ENCODE results near the gene CAPZA2. TPM values are rescaled to one million over a fixed set of nuclear protein-coding genes. Genes with fewer than 3 reads are reported as not detected.

The CAPZA2 gene
- total and polyA plus RNA-seq, 2 experiments from 2014 or later, result 49.1 to 106 TPM

DNA sequence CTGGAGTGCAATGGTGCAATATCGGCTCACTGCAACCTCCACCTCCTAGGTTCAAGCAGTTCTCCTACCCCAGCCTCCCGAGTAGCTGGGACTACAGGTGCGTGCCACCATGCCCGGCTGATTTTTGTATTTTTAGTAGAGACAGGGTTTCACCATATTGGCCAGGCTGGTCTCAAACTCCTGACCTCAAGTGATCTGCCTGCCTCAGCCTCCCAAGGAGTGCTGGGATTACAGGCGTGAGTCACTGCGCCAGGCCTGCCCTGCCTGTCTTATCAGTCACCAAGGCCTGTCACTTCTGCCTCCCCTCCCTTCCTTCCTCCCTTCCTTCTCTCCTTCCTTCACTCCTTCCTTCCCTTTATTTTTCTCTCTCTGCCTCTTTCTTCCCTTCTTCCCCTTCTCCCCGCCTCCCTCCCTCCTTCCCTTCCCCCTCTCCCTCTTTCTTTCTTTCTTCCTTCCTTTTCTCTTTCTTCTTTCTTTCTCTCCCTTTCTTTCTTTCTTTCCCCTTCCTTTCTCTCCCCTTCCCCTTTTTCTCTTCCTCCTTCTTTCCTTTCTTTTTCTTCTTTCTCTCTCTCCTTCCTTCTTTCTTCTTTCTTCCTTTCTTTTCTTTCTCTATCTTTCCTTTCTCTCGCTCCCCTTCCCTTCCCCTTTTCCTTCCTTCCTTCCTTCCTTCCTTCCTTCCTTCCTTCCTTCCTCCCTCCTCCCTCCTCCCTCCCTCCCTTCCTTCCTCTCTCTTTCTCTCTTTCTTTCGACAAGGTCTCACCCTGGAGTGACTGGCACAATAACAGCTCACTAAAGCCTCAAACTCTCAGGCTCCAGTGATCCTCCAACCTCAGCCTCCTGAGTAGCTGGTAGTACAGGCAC, 87.8 kb downstream of the CAPZA2 start (continued):
- no peak for TF ChIP-seq ZNF462 (CRISPR knock-in tag; IDR thresholded peaks at IDR 0.05)
- TF ChIP-seq EZH2phosphoT487 (IDR thresholded peaks at IDR 0.05; ENCODE audit: unreplicated experiment), result no peak
- TF ChIP-seq ZNF114 (CRISPR knock-in tag; IDR thresholded peaks at IDR 0.05), result no peak
- TF ChIP-seq JUNB (IDR thresholded peaks at IDR 0.05; ENCODE audit: unreplicated experiment), result no peak
- no peak for TF ChIP-seq STAT1 (IDR thresholded peaks at IDR 0.05; ENCODE audit: unreplicated experiment)
- TF ChIP-seq ETS1 (IDR thresholded peaks at IDR 0.05), result no peak
- TF ChIP-seq NANOG (IDR thresholded peaks at IDR 0.05; ENCODE audit: borderline replicate concordance), result no peak
- TF ChIP-seq POLR2AphosphoS5 (IDR thresholded peaks at IDR 0.05; ENCODE audit: low read depth), result no peak

All from GM23338 (cell line).